HCEC 1CT (cell line): ENCODE data around the gene TNFAIP2.
"Not testable (repeated sequence)": the region's sequence is repeated elsewhere in the genome, so short reads cannot be mapped to it uniquely, and the experiment has no call there.

Experiments
- DNase-seq: peaks from one replicate; pipeline ENCODE4 v3.0.0-alpha.2; 2017

TNFAIP2 gene

GRCh38 chr14:103107941-103108748 is 15.1 kb upstream of the TNFAIP2 start:
- DNase-seq: no peak

DNA sequence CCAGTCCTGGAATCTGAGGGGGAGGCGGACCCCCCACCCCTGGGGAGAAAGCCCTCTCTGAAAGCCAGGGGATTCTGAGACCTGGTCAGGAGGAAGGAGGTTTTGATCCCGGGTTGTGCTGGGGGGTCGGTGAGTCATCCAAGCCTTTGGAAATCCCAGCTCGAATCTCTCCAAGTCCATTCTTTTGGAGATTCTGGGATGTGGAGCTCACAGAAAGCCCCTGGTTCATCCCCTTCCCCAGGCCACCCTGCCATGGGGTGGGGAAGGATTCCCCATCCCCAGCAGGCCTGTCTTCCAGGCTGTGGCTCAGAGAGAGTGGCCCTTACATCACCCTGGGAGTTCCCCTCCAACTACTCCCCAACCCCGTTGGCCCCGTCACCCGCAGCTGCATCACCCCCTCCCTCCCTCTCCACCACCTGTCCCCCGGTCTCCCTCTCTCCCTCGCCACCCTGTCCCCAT is 14.5 kb upstream of the TNFAIP2 start:
- DNase-seq: peak; percentile 76

DNA sequence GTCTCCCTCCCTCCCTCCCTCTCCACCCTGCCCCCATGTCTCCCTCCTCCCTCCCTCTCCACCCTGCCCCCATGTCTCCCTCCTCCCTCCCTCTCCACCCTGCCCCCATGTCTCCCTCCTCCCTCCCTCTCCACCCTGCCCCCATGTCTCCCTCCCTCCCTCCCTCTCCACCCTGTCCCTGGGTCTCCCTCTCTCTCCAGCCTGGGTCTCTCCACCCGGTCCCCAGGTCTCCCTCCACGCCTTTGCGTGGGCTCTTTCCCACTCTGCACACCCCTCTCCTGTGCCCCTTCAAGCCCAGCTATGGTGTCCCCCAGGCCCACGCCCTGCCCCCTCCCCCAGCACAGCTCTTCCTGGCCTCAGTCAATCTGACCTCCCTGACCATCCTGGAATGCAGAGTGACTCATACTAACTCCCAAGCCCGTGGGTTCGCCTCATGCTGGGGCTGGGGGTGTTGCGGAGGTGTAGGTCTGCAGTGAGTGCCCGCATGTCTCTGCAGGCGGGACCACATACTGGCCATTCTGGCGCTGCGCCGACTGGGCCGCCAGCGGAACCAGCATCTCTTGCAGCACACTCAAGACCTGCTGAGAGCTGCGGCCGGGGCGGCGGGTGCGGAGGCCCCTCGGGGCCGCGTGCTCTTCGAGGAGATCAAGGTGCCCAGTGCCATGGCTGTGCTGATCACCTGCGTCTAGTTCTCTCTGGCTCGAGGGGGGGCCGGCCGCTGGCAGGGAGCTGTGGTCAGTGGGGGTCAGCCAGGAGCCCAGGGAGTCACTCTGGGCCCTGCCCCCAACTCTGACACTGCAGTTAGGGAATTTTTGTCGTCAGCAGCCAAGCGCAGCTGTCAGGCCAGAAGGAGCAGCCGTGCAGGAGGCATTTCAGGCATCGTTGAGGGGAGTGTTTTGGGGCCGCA is 13.5 kb upstream of the TNFAIP2 start:
- peak; percentile 93 for DNase-seq

GRCh38 chr14:103110681-103111231 is 12.5 kb upstream of the TNFAIP2 start:
- DNase-seq: no peak

- DNase-seq: no peak
Measured at GRCh38 chr14:103111232-103111868, 11.9 kb upstream of the TNFAIP2 start.

GRCh38 chr14:103112400-103113243 is 10.6 kb upstream of the TNFAIP2 start:
- DNase-seq: no peak

- no peak for DNase-seq
Measured at GRCh38 chr14:103113303-103113702, 10.0 kb upstream of the TNFAIP2 start.

- DNase-seq: no peak
Measured at GRCh38 chr14:103113774-103114173, 9.5 kb upstream of the TNFAIP2 start.

DNA sequence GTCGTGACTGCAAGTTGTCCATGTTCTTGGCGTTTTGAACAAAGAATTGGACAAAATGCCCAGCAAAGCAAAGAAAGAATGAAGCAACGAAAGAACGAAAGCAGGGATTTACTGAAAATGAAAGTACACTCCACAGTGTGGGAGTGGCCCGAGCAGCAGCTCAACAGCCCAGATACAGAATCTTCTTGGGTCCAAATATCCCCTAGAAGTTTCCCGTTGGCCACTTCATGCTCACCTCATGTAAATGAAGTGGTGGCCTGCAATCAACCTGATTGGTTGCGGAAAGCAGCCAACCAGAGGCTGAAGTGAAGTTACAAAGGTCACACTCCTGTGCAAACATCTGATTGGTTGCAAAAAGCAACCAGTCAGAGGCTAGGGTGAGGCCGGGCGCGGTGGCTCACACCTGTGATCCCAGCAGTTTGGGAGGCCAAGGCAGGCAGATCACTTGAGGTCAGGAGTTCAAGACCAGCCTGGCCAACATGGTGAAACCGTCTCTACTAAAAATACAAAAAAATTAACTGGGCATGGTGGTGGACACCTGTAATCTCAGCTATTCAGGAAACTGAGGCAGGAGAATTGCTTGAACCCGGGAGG is 8.1 kb upstream of the TNFAIP2 start:
- DNase-seq: not testable (repeated sequence)

DNA sequence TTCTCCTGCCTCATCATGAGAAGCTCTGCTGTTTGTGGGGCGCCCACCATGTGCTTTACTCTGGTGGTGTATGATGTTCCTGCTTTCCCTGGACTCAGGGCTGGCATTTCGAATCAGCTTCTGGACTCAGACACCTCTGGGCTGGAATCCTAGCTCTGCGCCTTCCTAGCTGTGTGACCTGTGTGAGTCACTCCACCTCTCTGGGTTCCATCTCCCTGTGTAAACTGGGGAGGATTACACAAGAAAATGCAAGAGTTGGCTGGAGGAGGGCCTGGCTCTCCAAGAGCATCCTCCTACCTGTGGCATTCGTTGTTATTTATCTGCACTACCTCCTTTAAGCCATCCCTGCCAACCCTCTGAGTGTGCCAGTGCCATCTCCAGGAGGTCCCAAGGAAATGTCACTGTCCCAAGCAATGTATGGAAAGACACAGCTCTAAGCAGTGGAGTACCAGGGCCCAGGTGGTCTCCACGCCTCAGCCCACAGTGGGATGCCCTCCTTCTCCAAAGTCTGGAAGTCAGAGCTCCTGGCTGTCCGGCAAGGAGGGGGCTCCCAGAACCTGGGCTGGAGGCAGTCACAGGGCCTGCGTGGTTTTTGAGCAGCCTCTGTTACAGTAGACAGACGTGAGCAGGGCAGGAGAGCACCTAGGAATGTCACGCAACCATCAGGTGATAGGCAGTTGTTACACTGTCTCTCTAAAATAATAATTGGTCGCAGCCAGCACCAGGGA is 7.3 kb upstream of the TNFAIP2 start:
- DNase-seq: peak; percentile 47

- no peak for DNase-seq
Measured at GRCh38 chr14:103116636-103117035, 6.6 kb upstream of the TNFAIP2 start.

DNA sequence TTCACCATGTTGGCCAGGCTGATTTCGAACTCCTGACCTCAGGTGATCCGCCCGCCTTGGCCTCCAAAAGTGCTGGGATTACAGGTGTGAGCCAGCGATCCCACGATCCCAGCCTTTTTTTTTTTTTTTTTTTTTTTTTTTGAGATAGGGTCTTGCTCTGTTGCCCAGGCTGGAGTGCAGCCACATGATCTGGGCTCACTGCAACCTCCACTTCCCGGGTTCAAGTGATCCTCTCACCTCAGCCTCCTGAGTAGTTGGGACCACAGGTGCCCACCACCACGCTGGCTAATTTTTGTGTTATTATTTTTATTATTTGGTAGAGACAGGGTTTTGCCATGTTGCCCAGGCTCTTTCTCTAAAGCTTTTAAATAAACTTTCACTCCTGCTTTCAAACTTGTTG is 5.8 kb upstream of the TNFAIP2 start:
- not testable (repeated sequence) for DNase-seq

GRCh38 chr14:103118018-103118662 is 5.1 kb upstream of the TNFAIP2 start:
- DNase-seq: no peak

DNA sequence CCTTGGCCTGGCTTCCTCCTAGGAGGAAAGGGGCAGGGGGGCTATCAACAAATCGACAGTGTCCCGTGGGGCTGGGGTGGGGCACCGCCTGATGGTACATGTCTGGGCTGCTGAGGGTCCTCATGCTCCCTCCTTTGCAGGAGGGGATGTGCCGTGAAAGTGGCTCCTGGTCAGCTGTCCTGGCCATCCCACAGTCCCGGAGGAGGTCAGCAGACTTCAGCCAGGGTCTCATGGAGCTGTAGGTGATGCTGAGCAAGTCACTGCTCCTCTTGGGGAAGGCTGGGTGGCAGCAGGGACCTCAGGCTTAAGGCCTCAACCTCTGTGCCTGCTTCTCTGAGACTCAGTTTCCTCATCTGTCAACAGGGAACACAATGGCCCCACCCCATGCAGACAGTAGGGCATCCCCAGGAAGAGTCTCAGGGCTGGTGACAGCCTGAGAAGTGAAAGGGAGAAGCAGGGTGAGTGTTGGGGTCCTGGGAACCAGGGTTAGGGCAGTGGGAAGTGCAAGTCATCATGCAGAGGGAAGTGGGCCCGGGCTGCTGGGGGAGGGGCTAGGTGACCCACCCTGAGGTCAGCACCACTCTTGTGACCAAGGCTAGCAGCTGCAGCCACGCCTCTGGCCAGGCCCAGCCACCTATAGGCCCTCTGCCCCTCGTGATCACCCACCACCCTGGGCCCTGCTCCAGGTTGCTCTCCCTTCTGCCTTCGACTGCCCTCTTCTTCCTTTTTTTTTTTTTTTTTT is 4.4 kb upstream of the TNFAIP2 start:
- DNase-seq: no peak

DNA sequence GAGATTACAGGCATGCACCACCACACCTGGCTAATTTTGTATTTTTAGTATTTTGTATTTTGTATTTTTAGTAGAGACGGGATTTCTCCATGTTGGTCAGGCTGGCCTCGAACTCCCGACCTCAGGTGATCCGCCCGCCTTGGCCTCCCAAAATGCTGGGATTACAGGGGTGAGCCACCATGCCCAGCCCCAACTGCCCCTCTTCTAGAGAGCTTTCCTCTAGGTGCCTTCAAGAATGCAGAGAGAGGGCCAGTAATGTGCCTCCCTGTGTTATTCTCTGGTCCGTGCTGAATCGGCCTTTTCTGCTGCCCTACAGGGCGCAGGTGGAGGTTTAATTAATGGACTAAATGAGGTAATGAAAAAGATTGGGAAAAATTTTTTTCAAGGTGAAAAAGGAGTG is 3.7 kb upstream of the TNFAIP2 start:
- not testable (repeated sequence) for DNase-seq

GRCh38 chr14:103121121-103121845 is 2.0 kb upstream of the TNFAIP2 start:
- DNase-seq: no peak

DNA sequence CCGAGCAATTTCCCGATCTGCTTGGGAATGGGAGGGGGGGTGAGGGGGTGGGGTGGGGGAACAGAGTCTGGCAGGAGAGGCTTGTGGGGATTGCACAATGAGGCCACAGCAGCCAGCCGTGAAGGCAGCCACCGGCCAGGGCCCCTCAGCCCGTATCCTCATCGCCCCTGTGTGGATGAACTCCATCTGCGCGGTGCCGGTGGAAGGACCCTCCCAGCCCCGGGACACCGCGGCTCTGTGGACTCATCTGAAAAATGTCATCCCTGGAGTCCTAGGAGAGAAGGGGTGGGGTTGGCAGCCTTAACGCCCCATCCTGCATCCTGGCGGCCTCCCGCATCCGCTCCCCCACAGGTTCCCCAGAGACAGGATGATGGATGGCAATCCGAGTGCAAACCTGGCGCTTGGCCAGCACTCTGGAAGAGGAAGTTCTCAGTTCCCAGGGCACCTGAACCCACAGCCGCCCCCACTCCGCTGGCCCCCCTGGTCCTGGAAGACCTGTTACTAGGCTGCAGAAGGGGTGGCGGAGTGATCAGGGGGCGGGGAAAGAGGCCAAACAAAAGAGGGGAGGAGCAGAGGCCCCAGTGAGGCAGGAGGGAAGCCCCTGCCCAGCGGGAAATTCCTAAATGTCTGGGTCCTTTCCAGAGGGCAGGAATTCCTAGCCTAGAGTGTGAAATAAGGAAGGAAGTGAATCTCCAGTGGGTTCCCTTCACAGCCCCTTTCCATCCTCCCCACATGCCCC is 1.2 kb upstream of the TNFAIP2 start:
- peak; percentile 60 for DNase-seq

- DNase-seq: no peak
Measured at GRCh38 chr14:103122585-103122946, 695 bp upstream of the TNFAIP2 start.
